GM18873 (cell line): ENCODE data around the gene CPNE2.

Experiments used
- ATAC-seq: cut with Tn5 transposase; IDR thresholded peaks from one replicate; pipeline ENCODE4 v1.9.1; 2021; ENCODE audit warnings: mild to moderate bottlenecking, moderate library complexity, moderate number of reproducible peaks; ENCODE audit not compliant: unreplicated experiment, low FRiP score

Gene CPNE2

DNA sequence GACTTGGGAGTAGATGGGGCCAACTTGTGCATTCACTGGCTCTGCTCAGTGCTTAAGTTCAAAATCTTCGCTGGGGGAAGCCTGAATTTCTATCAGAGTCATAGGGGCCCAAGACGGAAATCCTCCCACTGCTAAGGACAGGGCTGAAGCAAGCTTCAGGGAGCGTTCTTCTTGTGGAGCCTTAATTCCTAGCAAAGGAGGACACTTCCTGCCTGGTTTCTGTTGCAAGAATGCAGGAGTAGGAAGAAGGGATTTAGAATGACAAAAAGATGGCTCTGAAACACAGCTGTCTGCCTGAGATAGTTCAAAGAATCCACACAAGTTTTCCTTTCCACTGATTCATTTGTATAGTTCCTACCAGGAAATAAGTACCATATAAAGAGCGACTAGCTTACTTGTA lies 67.1 kb downstream of the CPNE2 start:
- ATAC-seq: no peak

DNA sequence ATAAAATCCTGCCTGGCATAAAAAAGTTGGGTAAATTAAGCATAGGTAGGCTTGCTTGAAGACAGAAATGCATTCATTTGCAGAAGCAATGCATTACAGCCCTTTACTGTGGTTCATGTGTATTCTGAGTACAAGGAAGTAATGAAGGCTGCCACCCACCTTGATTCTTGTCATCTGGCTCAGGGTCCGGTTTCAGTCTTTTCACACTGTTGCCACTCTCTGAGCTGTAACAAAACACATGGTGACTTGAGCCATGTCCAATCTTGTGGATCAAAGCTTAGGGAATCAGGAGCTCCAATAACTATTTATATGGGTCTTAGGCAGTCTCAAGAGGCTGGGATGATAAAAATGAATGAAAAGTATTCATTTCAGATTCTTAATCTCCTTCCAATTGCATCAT lies 71.5 kb downstream of the CPNE2 start:
- ATAC-seq: no peak

DNA sequence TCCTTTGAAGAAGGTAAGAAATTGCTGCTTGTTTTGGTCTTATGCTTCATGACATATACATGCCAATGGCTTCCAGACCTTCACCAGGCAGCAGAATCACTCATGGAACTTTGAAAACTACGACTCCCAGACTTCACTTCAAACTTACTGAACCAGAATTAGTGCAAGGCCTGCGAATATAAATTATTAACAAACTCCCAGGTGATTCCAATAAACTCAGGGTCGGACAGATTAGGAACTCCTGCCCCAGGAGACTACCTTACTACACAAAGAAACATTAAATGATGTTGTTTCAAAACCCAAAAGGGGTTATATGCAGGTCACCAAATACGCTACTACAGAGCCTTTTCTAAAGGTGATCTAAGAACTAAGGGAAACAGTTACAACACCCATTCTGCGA lies 73.1 kb downstream of the CPNE2 start:
- no peak for ATAC-seq

DNA sequence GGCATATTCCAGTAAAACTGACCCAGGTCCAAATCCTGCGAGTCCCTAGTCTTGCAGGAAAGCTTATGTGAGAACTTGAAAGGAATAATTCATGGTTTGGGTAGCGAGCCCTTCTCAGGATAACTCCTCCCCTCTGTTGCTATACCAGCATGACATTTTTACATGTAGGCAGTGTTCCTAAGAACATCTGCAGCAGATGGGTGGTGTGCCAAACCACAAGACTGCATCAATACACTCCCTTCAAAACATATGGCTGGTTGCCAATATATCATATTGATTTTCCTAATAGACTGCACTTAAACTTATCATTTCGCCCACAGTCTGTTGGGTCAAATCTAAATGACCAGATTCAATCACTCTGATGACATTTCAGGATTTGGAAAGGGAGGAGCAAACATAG lies 73.6 kb downstream of the CPNE2 start:
- no peak for ATAC-seq

DNA sequence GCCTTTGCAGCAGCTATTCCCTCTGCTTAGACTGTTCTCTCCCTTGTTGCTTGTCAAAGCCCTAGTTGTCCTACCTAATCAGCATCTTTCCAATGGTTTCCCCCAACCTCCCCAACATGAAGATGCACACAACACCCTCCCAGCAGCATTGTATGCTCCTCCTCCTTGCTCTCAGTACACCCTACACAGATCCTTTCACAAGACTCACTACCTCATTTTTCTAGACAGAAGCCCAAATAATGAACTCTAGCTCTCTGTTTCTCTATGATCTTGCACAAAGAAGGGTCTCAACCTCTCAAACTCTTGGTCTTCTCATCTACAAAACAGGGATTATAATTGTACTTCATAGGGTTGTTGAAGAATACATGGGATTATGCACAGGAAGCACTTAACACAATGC lies 74.1 kb downstream of the CPNE2 start:
- no peak for ATAC-seq

DNA sequence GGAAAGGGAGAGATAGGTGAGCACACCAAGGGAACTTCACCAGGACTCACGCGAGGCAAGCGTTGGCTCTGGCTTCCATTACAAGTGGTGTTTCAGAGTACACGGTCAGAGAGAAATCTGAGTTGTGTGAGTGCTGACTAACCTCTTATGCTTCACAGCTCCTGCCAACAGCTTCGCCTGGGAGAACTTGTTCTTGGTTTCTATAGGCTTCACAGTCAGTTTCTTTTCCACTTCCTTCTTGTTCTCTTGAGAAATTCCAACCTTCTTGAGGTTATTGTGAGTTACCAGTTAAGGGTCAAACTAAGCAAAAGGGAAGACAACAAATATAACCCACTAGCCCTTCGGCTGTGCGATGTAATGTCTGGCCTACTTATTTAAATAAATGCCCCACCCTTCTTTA lies 74.6 kb downstream of the CPNE2 start:
- ATAC-seq: no peak

DNA sequence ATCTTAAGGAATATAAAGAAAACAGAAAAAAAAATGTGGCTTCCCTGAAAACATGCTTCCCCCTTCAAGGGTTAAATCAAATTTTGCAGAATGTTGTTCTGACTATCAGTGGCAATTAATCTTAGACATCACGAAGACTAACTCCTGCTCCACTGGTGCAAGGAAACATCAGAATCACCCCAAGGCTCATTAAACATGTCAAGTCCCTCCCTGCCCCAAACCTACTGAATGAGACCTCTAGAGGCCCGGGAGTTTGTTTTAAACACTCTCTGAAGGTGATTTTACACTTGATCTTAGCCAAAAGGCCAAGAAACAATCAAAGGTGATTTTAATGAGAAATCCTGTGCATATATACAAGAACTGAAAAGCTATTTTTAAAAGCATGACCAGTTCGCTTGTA lies 75.2 kb downstream of the CPNE2 start:
- no peak for ATAC-seq

DNA sequence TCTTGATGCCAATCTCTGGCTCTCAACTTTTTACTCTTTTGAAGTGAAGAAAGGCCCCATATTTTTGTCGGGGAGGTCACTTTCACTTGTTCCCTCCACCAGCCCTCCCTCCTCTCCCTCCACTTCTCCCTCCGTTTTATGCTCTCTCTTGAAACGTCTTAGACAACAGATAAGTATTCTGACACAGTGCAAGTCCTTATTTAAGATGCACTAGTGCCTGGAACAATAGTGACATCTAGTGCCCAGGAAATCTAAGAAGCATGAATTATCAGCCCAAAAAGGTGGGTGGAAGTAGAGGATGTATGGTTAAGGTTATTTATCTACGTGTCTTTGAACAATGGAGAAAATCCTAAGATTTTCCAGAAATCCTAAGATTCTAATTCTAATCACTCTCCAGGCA lies 75.6 kb downstream of the CPNE2 start:
- ATAC-seq: no peak

DNA sequence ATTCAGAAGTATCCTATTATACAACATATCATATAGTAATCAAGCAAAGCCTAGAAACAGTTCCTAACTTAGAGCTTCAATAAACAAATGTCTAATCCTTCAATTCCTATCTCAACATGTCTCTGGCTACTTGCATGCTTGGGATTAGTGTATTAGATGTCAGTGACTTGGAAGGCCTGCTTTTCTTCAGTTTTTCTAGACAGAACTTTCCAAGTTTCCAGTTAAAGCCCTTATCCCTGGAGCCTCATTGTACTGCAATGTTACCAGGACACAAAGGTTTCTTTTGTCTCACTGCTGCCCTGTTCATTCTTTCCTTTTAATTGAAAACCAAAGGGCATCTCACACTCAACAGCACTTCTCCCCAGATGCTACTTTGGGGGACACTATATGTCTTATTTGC lies 76.9 kb downstream of the CPNE2 start:
- ATAC-seq: no peak

DNA sequence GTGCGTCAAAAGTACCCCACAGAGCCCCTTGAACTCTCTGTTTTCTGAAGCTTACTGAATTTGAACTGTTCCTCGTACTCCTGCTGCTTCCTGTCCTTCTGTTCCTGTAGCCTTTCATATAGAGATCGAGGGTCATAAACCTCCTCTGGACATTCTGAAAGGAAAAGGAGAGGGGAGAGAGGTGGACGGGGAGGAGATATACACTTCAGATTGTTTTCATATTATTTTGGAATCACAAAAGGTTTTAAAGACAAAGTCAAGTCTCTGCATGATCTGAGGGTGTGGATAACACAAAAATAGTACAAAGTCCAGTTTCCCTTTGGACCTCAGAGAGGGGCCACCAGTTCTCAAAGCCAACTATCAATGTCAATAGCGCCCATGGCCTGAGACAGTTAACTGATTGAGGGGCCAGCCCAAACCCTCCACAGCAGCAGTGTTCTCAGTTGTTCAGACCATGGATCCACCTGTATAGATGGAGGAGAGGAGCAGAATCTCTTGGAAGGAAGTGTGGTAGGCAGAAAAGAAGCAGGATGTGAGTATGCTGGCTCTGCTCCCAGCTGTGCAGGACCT lies 80.4 kb downstream of the CPNE2 start:
- ATAC-seq: no peak

DNA sequence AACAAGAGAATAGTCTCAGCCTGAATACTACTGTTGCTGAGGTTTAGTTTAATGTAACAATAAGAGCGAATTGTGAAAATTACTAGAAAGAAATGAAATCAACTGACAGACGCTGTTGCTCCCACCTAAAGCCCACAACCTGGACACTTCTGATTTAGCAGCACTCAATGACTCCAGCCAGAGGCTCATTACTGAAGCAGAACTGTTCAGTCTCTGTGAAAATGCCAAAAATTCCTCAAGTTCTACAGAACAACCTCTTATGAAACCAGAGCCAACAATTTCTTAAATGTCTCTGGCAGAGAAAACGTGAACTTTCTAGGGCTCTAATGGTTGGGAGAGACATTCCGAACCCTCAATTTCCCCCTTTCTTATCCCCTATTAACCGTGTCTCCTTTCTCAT lies 83.5 kb downstream of the CPNE2 start:
- no peak for ATAC-seq

DNA sequence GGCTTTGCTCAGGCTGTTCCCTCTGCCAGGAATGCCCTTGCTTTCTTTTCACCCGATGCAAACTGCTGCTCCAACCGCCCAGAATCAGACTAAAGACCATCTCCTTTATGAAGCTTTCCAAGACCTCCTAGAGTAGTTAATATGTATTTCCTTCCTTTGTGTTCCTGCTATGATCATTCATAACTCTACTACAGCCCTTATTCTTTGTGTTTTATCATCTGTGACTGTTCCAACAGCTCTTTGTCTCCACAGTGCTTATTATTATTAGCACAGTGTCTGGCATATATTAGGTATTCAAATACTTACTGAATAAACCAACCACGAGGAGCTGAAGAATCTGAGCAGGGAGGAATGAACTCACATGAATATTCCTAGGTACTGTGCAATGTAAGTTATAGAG lies 85.8 kb downstream of the CPNE2 start:
- no peak for ATAC-seq

DNA sequence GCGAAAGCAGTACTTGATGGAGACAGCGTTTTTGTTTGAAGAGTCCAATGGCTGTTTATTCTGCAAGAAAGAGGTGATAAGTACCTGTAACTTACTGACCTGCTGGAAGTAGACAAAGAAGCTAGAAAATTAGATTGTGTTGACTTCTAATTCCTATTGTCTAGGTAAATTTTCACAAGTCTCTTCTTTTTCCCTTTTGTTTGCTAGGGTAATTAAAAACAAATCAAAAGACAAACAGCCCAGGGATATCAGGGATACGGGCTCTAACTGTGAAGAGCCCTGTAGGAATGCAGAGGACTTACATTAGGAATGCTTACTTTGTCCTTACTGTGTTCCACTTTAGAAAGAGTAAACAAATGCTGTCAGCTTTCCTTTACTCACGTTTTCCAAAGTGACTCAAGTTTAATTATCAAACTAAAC lies 86.4 kb downstream of the CPNE2 start:
- no peak for ATAC-seq

DNA sequence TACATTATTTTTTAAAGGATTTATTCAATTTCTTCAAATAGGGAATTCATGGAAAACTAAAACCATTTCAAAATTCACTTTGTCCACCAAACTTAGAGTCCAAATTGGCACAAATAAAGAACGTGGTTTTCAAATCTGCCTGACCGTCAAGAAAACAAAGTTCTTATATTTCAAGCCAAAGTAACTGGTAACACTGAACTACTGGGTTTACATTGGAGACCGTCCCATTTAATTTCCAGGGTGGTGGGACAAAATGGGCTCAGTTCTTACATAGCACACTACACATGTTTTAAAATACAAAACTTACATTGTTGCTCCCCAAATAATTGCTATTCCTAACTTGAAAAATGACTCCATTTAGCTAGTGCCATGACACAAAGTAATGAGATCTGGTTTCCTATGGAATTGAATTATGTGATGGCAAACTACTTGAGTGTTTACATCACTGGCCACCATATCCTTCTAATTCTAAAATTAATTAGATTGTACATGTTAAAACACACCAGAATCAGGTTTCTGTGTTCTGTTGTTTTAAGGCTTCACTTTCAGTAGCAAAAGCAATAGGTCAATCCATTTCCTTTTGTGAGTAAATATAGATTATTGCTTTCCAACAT lies 86.9 kb downstream of the CPNE2 start:
- ATAC-seq: no peak

DNA sequence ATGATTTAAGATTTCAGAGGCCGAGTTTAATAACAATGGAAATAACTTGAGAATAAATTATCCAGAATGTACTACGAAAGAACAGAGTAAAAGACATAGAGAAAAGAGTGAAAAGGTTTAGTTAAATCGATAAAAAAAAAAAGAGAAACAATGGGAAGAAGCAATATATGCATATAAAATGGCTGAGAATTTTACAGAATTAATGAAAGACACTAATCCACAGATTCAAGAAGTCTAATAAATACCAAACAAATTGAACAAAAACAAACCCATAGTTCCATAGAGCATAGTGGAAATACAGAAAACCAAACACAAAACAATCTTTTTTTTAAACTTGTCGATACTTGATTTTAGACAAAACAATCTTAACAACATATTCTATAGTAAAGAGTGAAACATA lies 91.7 kb downstream of the CPNE2 start:
- ATAC-seq: no peak

DNA sequence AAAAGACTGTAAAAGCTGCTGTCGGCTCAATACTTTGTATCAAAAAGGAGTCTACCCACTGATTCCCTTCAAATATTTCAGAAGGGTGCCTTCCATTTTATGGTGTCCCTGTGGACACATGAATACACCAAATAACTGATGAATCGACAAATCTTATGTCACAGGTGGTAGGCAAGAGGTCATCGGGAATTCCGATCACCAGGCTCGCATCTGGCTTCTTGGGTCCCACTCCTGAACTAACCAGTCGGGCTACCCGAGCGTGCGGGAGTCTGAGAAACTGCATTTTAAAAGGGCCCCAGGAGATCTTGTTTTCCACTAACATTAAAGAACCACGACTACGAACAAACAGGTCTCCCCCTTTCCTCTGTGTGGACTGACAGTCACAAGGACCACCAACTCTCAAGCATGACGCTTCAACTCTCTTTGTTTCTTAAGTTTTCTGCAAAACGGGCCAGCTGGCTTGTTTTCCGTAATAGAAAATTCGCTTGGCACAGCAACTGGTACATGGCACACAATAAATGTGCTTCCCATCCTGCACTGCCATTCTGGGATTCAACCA lies 92.6 kb downstream of the CPNE2 start:
- no peak for ATAC-seq

DNA sequence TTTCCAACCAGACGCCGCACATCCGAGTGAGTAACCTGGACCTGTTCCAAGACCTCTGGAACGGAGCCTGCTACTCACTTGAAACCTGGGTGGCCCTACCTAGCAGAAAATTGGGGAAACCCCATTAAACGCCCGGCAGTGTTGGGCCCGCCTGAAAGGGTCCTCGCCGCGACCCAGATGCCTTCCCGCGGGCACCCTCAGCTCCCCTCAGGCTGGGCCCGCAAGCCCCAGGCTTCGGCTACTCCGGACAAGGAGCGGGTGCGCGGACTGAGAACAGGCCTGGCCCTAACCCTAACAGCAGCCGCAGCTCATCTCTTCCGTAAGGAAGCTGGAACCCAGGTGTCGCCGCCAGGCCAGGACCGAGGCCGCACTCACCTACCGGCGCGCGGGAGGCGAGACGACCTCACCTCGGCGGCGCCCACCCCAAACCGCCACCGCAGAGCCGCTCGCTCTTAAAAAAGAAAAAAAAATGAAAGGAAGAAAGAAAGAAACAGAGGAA lies 93.1 kb downstream of the CPNE2 start:
- ATAC-seq: peak; percentile 36

DNA sequence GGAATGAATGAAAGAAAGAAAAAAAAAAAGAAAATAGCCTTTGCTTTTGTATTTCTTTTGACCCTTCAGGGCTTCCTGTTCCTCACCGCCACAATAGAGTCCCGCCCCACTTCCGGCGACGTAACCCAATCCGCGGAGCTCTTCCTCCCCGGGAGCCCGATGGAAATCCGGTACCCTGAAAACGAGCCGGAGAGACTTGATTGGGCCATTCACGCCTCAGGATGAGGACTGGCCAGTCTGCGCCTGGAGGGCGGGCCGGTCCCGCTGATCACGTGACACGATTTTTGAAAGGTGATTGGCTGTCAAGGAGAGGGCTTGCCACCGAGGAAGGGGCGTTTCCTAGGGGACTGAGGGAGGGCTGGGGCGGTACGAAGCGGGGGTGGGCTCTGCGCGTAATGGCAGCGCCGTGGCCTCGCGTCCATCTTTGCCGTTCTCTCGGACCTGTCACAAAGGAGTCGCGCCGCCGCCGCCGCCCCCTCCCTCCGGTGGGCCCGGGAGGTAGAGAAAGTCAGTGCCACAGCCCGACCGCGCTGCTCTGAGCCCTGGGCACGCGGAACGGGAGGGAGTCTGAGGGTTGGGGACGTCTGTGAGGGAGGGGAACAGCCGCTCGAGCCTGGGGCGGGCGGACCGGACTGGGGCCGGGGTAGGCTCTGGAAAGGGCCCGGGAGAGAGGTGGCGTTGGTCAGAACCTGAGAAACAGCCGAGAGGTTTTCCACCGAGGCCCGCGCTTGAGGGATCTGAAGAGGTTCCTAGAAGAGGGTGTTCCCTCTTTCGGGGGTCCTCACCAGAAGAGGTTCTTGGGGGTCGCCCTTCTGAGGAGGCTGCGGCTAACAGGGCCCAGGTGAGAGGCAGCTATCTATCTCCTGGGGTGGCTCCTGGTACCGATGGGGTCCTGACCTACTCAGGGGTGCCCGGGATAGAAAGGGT lies 93.8 kb downstream of the CPNE2 start, which contains the start of the genes PSME3IP1 and RSPRY1:
TSS of gene PSME3IP1 (minus strand) at position 95 of the 927 bp plus-strand sequence. CDS start 12,185 bp downstream, outside the sequence.
TSS of gene RSPRY1 (plus strand) at position 385 of the 927 bp plus-strand sequence. CDS start 18,330 bp downstream, outside the sequence.
- peak; percentile 93 for ATAC-seq

DNA sequence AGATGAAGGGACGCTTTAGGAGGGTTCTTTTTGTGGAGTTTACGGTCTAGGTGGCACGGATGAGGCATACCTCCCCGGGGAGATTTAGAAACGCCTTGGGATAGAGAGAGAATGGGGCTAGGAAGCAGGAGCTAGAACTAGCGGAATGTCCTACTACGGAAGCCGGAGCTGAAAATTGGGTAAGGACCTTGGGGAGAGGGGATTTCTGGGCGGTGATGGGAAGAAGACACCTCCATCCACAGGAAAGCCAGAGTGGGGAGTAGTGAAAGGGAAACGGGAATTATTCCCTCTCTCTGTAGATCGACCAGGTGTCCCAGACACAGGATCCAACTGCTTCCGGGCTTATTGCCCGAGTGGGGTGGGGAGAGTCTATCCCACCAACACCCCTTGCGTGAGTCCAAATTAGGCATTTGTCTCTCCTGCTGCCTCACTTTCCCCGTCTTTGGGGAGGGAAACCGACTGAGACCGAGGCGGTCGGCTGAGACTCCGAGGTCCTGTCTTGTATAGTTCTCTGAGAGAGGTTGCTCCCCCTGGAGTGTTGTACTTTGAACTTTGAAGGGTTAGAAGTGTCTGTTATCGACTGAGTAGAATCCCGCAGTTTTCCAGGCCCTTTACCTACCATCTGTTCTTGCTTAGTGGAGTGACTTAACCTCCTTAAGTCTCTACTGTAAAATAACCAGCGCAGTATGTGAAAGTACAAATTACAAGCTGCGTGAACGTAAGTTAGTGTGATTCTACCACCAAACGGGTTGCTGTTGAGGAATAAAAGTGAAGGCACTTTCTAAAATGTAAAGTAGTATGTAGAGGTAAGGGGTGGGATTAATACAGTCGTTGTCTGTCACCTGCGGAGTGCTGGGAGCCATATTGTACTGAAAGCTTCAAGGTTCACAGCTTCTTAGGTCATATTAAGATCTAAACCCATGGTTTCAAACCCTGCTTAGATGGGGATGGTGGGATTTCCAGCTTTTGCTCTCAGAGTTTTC lies 94.8 kb downstream of the CPNE2 start:
- no peak for ATAC-seq
